GM23248 (cell line): ENCODE data around the gene HYAL4.

ENCODE experiments used
- EZH2 ChIP-seq: fragments of 200-600 bp; sonication (generic); IDR thresholded peaks from 2 replicates; pipeline ENCODE4 v1.6.1; 2018; ENCODE audit warnings: antibody characterized with exemption, mild to moderate bottlenecking; ENCODE audit not compliant: insufficient read depth, poor library complexity, severe bottlenecking
- EZH2phosphoT487 ChIP-seq: fragments of 200-600 bp; sonication (generic); IDR thresholded peaks from 2 replicates; pipeline ENCODE4 v1.6.1; 2018; ENCODE audit warnings: antibody characterized with exemption, moderate library complexity, mild to moderate bottlenecking, low read depth; ENCODE audit not compliant: insufficient read depth

DNA sequence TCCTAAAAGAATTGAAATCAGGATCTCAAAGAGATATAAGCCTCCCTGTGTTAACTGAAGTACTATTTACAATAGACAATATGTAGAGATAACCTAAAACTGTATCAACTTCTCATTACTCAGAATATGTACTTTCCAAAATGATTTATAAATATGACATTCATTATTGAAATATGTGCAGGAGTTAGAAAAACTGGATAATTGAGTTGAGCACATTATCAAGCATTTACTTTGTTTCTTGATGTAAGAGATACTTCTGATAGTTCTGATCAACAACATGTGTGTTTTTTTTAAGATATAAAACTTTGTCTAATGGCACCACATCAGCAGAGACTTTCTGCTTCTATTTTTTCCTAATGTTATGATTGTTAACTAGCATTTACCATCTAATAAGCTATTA, 38.2 kb downstream of the HYAL4 start:
- TF ChIP-seq EZH2: no peak
- TF ChIP-seq EZH2phosphoT487: no peak
